Heart left ventricle (tissue), 13 donors: ENCODE measurements around the gene TRIM15.

Source experiments
- POLR2A ChIP-seq, 2 donors: fragments of 450-650 bp; IDR thresholded peaks; one replicate each; pipeline ENCODE4 v1.6.1; 2017; ENCODE audit warnings: antibody characterized with exemption in 2 of 2, mild to moderate bottlenecking in 2 of 2, moderate library complexity in 2 of 2
- TF ChIP-seq, protein P1 (sequence below), 12 donors: fragments of 200-600 bp; sonication (generic) in 4 of 12; IDR thresholded peaks; one replicate each; pipeline versions ENCODE4 v1.5.0 to v1.8.0; 2018 to 2022; ENCODE audit warnings: antibody characterized with exemption in 12 of 12, mild to moderate bottlenecking in 5 of 12
- donor health status: ischemic (EF 13 %, LVEDD 7.1; RV severe dilation, severe dysfunction).
- donor health status: DM: no; HTN: yes; CAD: no.
- donor health status: DM: no; HTN: no; CAD: no.
- donor health status: ischemic (EF 25% LVEDD 6.9; RV normal size, moderate dysfunction).
- donor health status: ischemic (EF 25% LVEDD 5.7; RV mildly dilated, moderate dysfunction).
- donor health status: ischemic (EF 35%, LVEDD 5.7; RV mildly dilated, moderate dysfunction).
- donor health status: nonischemic (EF 11% LVEDD 7.7; RV severe dilation, severe dysfunction).
- donor health status: DM: yes; HTN: yes; CAD: no.
- donor health status: PGD.
- donor health status: ischemic (EF 29% LVEDD 5.4; RV normal size, mild dysfunction).
- donor health status: nonischemic (EF 23%, LVEDD 6.1; RV moderate dilation, normal function).

DNA sequence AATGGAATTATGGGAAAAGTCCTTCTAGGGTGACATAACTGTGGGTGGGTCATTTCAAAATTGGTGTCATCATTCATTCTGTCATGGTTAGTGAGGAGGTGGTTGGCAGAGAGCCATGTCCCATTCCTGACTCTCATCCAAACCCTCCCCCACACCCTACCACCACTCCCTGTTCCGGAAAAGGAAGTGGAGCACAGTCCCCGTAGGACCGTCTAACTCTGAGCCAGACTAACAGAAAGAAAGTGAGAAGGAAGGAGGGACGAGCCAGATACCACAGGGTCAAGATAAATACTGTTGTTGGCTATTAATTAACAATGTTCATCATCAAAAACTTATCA lies 7.1 kb upstream of the TRIM15 start:
- TF ChIP-seq, protein P1, sequence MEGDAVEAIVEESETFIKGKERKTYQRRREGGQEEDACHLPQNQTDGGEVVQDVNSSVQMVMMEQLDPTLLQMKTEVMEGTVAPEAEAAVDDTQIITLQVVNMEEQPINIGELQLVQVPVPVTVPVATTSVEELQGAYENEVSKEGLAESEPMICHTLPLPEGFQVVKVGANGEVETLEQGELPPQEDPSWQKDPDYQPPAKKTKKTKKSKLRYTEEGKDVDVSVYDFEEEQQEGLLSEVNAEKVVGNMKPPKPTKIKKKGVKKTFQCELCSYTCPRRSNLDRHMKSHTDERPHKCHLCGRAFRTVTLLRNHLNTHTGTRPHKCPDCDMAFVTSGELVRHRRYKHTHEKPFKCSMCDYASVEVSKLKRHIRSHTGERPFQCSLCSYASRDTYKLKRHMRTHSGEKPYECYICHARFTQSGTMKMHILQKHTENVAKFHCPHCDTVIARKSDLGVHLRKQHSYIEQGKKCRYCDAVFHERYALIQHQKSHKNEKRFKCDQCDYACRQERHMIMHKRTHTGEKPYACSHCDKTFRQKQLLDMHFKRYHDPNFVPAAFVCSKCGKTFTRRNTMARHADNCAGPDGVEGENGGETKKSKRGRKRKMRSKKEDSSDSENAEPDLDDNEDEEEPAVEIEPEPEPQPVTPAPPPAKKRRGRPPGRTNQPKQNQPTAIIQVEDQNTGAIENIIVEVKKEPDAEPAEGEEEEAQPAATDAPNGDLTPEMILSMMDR (IDR thresholded peaks at IDR 0.05), result no peak
- TF ChIP-seq POLR2A (IDR thresholded peaks at IDR 0.05), result no peak
